ENCODE measurements around the gene G3BP1. TPM values are rescaled to one million over a fixed set of nuclear protein-coding genes. Genes with fewer than 3 reads are reported as not detected.

Gene G3BP1
- total RNA-seq, 1 experiment from 2014 or later, result 269 TPM

DNA sequence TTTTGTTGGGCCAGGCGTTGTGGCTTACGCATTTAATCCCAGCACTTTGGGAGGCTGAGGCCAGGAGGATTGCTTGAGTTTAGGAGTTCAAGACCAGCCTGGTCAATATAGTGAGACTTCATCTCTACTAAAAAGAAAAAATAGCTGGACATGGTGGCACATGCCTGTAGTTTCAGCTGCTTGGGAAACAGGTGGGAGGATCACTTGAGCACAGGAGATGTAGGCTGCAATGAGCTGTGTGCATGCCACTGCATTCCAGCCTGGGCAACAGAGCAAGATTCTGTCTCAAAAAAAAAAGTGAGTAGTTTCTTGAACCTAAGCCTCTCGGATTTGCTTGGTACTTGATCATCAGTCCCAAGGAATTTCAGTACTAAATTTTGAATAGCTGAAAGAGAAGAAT lies 26.9 kb downstream of the G3BP1 start:
- Histone ChIP-seq H3K27ac (no peak overlapping the region), H3K9me3 (replicated peaks) (no peaks in the 10 kb centered on the region), H3K36me3 (peaks cover 97% of the 10 kb centered on the region), H3K4me3 (no peak overlapping the region), H3K4me1 (no peaks in the 10 kb centered on the region; the same call in 1 of the 2 replicates), H3K27me3 (no peaks in the 10 kb centered on the region)
- DNase-seq, result no peak

DNA sequence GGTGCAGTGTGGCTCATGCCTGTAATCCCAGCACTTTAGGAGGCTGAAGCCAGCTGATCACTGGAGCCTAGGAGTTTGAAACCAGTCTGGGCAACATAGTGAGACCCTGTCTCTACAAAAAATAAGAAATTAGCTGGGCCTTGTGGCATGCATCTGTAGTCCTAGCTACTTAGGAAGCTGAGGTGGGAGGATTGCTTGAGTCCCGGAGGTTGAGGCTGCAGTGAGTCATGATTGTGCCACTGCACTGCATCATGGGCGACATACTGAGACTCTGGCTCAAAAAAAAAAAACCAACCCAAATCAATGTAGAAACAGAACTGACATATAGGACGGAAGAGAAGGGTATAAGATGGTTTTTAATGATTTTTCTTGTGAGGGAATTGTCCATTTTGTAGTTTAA lies 27.7 kb downstream of the G3BP1 start:
- Histone ChIP-seq H3K27me3 (no peaks in the 10 kb centered on the region), H3K27ac (no peak overlapping the region), H3K4me3 (no peak overlapping the region), H3K9me3 (replicated peaks) (no peaks in the 10 kb centered on the region), H3K36me3 (peaks cover 97% of the 10 kb centered on the region), H3K4me1 (no peaks in the 10 kb centered on the region; the same call in 1 of the 2 replicates)
- DNase-seq, result no peak

DNA sequence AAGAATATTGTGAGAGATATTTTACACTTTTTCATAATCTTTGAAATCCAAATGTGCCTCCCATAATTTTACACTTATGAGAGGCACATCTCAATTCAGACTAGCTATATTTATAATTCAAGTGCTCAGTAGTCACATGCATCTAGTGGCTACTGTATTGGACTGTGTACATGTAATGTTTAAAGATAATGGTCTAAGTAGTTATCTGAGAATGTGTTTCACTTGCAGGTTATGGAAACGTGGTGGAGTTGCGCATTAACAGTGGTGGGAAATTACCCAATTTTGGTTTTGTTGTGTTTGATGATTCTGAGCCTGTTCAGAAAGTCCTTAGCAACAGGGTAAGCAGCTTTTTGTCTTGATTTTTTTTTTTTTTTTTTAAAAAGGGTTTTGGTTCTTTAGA lies 28.8 kb downstream of the G3BP1 start:
- H3K9me3 ChIP-seq (replicated peaks), result no peaks in the 10 kb centered on the region
- no peak for DNase-seq
- no peaks in the 10 kb centered on the region for H3K27me3 ChIP-seq
- no peaks in the 10 kb centered on the region; the same call in 1 of the 2 replicates for H3K4me1 ChIP-seq
- no peak overlapping the region for H3K4me3 ChIP-seq
- H3K36me3 ChIP-seq, result peaks cover 98% of the 10 kb centered on the region
- no peak overlapping the region for H3K27ac ChIP-seq

DNA sequence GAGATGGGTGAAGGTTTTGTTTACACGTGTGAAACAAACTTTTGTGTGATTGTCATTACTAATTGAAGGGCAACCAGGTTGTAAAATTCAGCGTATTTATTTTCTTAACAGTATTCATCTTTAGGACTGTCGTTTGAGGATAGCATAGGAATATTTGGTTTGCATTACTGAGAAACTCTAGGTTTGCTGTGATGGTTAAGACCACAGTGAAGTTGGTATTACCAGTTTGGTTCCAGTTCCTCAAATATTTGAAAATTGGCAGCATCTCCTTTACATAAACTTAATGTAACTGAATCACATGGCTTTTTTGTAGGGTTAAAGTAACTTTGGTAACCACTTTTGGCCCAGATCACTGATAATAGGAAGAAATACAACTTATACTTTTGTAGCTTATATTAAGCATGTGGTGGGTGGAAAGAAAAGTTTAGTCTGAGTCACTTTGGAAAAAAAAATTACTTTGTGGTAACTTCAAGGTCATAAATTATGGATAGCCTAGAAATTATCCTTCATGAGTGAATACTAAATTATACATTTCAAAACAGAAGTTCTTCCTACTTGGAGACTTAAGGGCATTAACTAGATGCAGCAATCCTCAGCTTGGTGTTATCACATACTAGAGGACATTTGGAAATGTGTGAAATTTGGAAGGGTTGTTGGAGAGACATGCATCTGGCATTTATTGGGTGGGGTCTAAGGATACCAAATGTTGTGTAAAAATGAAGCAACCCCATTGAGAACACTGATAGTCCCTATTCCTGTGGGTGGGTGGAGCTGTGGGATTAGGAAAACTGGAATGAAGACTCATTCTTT lies 33.9 kb downstream of the G3BP1 start:
- Histone ChIP-seq H3K36me3 (peaks cover 90% of the 10 kb centered on the region), H3K9me3 (replicated peaks) (no peaks in the 10 kb centered on the region), H3K27ac (no peak overlapping the region), H3K4me1 (no peaks in the 10 kb centered on the region), H3K27me3 (no peaks in the 10 kb centered on the region), H3K4me3 (no peak overlapping the region)
- no peak for DNase-seq

DNA sequence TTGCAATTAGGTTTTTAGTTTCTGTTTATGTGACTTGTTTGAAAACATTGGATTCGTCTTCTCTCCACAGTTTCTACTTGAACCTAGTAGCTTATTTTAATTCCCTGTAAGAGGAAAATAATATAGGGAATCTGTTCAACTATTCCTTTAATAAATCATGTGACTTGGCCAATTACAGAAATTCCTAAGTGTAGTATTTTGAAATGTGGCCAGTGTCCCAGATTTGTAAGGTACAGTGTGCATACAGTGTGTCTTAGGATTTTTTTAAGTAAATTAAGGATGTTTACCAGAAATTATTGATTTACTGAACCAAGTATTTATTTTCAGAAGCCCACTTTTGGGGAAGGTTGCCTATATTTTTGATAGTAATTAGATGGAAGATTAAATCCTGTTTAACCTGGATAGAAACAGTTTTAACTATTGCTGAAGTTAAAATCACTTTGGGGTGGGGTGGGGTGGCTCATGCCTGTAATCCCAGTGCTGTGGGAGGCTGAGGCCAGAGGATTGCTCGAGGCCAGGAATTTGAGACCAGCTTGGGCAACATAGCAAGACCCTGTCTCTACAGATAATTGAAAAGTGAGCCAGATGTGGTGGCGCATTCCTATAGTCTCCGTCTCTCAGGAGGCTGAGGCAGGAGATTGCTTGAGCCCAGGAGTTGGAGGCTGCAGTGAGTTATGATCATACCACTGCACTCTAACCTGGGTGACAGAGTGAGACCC lies 36.9 kb downstream of the G3BP1 start:
- no peaks in the 10 kb centered on the region for H3K27me3 ChIP-seq
- H3K4me1 ChIP-seq, result no peaks in the 10 kb centered on the region
- no peaks in the 10 kb centered on the region for H3K9me3 ChIP-seq (replicated peaks)
- H3K36me3 ChIP-seq, result peaks cover 90% of the 10 kb centered on the region
- H3K4me3 ChIP-seq, result no peak overlapping the region
- no peak for DNase-seq
- no peak overlapping the region for H3K27ac ChIP-seq

DNA sequence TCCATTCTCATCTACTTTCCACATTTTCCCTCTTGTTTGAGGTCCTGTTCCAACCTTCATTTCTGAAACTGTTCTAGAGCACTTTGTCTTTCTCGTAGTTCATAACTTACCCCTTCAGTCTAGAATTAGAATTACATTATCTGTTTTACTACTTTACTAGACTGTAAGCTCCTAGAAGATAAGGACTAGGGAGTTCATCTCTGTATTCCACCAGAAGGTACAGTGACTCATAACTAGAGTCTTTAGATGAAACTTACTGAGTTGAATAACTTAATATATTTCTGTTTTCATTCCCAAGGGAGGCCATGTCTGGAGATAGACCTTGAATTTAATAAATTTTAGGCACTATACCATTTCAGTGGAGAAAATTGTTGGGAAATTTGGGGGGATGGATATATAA lies 38.7 kb downstream of the G3BP1 start:
- H3K4me1 ChIP-seq, result no peaks in the 10 kb centered on the region
- H3K9me3 ChIP-seq (replicated peaks), result no peaks in the 10 kb centered on the region
- no peaks in the 10 kb centered on the region for H3K27me3 ChIP-seq
- no peak overlapping the region for H3K4me3 ChIP-seq
- H3K36me3 ChIP-seq, result peaks cover 82% of the 10 kb centered on the region
- H3K27ac ChIP-seq, result no peak overlapping the region
- no peak for DNase-seq

DNA sequence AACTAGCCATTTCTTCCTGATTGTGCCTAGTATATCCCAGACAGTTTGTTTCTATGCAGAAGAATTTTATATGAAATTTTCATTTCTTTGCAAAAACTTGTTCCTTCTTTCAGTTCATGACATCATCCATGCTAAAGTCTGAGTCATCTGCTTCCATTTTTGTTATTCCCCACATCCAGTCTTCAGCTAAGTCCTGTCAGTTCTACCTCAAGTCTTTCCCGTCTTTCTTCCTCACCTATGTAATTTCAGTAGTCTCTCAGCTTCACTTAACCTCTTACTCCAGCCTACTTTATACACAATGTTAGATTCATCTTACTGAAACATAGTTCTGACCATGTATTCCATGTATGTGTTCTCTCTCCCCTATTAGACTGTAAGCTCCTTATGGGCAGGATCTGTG lies 39.1 kb downstream of the G3BP1 start:
- Histone ChIP-seq H3K27ac (no peak overlapping the region), H3K4me3 (no peak overlapping the region), H3K9me3 (replicated peaks) (no peaks in the 10 kb centered on the region), H3K4me1 (no peaks in the 10 kb centered on the region), H3K36me3 (peaks cover 79% of the 10 kb centered on the region), H3K27me3 (no peaks in the 10 kb centered on the region)
- no peak for DNase-seq

DNA sequence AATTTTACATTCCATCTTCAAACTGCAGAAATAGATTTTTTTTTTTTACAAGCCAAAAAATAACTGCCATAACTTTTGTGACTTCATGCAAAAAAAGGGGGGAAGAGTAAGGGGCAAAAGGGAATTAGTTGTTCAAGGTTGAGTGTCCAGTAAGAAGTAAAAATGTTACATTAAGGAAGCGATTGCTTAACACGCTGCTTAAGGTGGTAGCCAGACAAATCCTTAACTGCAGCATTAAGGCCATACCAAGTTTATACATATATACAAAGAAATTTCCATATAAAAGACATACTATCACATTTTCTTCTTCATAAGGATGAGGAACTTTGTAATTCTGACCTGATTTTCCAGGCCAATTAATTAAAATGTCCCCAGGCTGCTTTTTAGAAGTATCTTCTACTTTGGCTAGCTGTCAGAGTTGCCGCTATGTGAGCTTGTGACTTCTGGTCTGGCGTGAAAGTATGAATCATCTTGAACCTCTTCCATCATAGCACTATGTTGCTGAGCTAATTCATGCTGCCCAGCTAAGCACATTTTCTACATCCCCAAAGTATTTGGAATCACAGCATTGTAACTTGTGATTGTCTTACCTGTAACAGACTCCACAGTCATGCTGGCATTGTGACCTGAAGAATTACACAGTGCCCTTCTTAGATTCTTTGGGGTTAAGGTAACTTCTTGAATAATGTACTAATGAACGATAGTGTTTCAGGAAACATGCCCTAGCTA lies 40.0 kb downstream of the G3BP1 start:
- Histone ChIP-seq H3K4me1 (no peaks in the 10 kb centered on the region), H3K4me3 (no peak overlapping the region), H3K36me3 (peaks cover 74% of the 10 kb centered on the region), H3K27ac (no peak overlapping the region), H3K27me3 (no peaks in the 10 kb centered on the region), H3K9me3 (replicated peaks) (no peaks in the 10 kb centered on the region)
- no peak for DNase-seq

DNA sequence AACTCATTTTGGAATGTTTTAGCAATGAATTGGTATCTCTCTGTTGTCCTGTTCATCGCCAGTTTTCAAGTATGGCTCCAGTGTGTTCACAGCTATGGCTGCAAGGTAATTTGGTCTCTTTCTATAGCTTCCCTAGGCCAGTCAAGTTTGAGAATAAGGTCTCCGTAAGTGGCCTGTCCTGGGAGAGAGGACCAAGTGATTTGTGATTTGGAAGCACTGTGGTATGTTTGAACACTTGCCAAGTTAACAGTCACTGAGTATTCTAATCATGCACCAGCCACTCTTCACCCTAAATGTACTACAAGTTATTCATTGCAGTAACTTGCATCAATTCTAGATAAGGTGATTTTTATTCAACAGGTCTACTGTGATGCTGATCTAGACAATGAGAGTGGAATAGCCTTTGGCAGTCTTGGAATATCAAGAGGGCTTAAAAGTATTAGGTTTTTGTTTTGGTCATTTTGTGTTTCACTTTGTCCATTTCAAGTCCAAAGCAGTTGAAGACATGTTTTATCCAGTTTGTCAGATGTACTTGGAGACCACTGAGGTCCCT lies 41.1 kb downstream of the G3BP1 start:
- no peak for DNase-seq
- Histone ChIP-seq H3K4me1 (no peaks in the 10 kb centered on the region), H3K36me3 (peaks cover 64% of the 10 kb centered on the region), H3K27ac (no peak overlapping the region), H3K9me3 (replicated peaks) (no peaks in the 10 kb centered on the region), H3K27me3 (no peaks in the 10 kb centered on the region), H3K4me3 (no peak overlapping the region)

DNA sequence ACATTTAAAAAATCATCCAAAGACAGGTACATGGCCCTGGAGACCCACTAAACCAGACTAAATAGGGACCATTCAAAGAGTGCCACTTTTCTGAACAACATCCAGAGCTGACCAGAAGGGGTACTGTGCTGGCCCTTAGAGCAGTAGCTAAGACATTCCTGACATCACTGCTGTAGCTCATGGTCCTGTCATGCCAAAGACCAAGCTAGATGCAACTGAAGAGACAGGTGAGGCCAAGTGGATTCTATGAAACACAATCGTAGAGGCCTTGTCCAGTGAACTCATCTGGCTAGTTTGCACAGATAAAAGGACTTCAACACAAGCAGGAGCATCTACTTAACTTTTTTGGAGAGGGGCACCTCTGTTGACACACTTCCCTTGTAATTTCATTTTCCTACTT lies 43.3 kb downstream of the G3BP1 start:
- H3K27ac ChIP-seq, result no peak overlapping the region
- H3K36me3 ChIP-seq, result peaks cover 46% of the 10 kb centered on the region
- H3K9me3 ChIP-seq (replicated peaks), result no peaks in the 10 kb centered on the region
- no peak overlapping the region for H3K4me3 ChIP-seq
- H3K4me1 ChIP-seq, result no peaks in the 10 kb centered on the region
- DNase-seq, result no peak
- H3K27me3 ChIP-seq, result no peaks in the 10 kb centered on the region

DNA sequence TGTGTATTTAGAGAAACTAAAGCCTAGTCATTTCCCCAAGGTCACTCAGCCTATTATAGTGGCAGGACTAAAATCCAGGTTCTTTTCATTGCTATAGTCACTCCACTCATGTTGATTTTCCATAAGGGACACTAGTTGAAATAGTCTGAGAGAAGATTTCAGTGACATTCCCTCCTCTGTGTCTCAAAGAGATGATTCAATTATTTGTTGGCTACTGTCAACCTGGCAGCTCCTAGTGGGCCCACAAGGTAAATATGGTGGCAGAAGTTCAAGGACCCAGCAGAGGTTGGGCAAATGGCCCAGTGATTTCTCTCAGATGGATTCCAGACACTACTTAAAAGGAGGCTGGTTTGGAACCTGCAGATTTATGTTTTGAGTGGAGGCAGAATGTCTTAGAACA lies 48.1 kb downstream of the G3BP1 start:
- no peak overlapping the region for H3K4me3 ChIP-seq
- H3K27me3 ChIP-seq, result no peaks in the 10 kb centered on the region
- H3K9me3 ChIP-seq (replicated peaks), result no peaks in the 10 kb centered on the region
- no peak for DNase-seq
- peaks cover 5% of the 10 kb centered on the region; the same call in 1 of the 2 replicates for H3K4me1 ChIP-seq
- H3K27ac ChIP-seq, result no peak overlapping the region
- H3K36me3 ChIP-seq, result peaks cover 5% of the 10 kb centered on the region; the same call in 1 of the 2 replicates

DNA sequence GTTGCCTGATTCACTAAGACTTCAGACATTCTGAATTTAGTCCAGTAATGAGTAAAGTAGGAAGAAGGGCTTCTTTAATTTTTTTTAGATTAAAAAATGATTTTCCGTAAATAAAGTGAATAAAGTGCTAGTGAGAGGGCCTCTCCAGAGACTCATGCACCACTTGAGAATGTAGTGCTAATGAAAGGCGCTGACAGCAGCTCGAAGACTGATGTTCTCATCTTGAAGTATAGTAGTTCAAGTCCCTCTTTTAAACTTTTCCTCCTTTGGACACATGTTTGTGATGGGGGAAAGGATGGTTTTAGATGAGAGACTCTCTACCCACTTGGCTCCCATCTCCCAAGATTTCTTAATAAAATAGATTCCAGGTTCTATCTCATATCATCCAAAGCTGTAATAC lies 48.5 kb downstream of the G3BP1 start:
- H3K27ac ChIP-seq, result no peak overlapping the region
- no peaks in the 10 kb centered on the region for H3K27me3 ChIP-seq
- DNase-seq, result no peak
- peaks cover 3% of the 10 kb centered on the region; the same call in 1 of the 2 replicates for H3K36me3 ChIP-seq
- H3K4me3 ChIP-seq, result no peak overlapping the region
- H3K4me1 ChIP-seq, result peaks cover 5% of the 10 kb centered on the region; the same call in 1 of the 2 replicates
- no peaks in the 10 kb centered on the region for H3K9me3 ChIP-seq (replicated peaks)

DNA sequence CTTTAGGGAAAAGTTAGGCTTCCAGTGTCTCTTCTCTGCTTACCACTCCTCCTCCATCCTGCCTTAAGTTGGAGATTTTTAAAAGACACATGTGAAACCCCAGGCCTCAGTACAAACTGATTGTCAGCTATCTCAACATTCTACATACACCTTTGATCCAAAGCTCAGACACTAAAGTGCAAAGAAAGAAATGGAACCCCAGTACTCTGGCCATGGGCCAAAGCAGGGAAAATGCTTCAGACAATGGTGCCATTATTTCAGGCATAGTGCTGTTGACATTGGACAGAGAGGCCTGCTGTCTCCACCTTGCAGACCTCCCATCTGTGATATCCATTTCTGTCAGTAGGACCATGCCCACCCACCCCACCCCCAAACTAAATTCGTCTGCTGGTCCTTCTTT lies 49.1 kb downstream of the G3BP1 start:
- H3K4me3 ChIP-seq, result no peak overlapping the region
- H3K27me3 ChIP-seq, result no peaks in the 10 kb centered on the region
- peak; percentile 27 to 72 for DNase-seq
- peaks cover 5% of the 10 kb centered on the region; the same call in 1 of the 2 replicates for H3K4me1 ChIP-seq
- H3K9me3 ChIP-seq (replicated peaks), result no peaks in the 10 kb centered on the region
- H3K36me3 ChIP-seq, result no peaks in the 10 kb centered on the region
- H3K27ac ChIP-seq, result no peak overlapping the region

DNA sequence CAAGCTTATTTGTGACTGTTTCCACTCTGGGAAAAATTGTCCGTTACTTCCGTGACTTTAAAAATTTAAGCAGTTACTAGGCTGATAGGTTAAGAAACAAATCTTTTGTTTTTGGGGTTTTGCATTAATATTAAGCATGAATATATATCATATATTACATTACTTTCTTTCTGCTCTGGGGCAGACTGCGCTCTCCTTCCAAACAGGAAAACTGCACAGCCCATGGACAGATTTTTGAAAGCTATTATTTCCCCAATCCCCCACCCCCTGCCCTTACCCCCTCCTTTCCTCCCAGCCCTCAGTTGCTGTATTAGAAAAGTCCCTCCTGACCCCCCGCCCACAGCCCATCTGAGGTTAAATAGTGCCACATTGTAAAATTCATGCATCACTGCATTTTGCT lies 50.4 kb downstream of the G3BP1 start:
- H3K27ac ChIP-seq, result no peak overlapping the region
- no peaks in the 10 kb centered on the region for H3K36me3 ChIP-seq
- no peaks in the 10 kb centered on the region for H3K27me3 ChIP-seq
- peaks cover 5% of the 10 kb centered on the region; the same call in 1 of the 2 replicates for H3K4me1 ChIP-seq
- no peak for DNase-seq
- H3K4me3 ChIP-seq, result no peak overlapping the region
- no peaks in the 10 kb centered on the region for H3K9me3 ChIP-seq (replicated peaks)

Measured in SJCRH30 (cell line).